Esophagus squamous epithelium (tissue), 5 donors: ENCODE data around the gene STAM. TPM values are rescaled to one million over a fixed set of nuclear protein-coding genes. Genes with fewer than 3 reads are reported as not detected.

Experiments used
- DNase-seq: peaks from one replicate; lab custom pipeline; 2025; lab: John Stamatoyannopoulos, UW
- H3K27ac ChIP-seq, 4 donors: fragments of 200-600 bp; sonication (generic); one replicate each; pipeline ENCODE4 v1.5.1; 2016 to 2019; ENCODE audit warnings: mild to moderate bottlenecking in 1 of 4
- H3K27me3 ChIP-seq, 4 donors: fragments of 200-600 bp; sonication (generic); 1 replicate in 3 of 4; 2 replicates in 1 of 4; pipeline versions ENCODE4 v1.5.1 to v1.6.0; 2017 to 2021; ENCODE audit warnings: antibody characterized with exemption in 1 of 4
- H3K36me3 ChIP-seq, 3 donors: fragments of 200-600 bp; sonication (generic); one replicate each; pipeline ENCODE4 v1.5.1; 2016 to 2019
- H3K4me1 ChIP-seq, 3 donors: fragments of 200-600 bp; sonication (generic); one replicate each; pipeline ENCODE4 v1.5.1; 2017 to 2019
- H3K4me3 ChIP-seq, 4 donors: fragments of 200-600 bp; sonication (generic); 1 replicate in 3 of 4; 2 replicates in 1 of 4; pipeline ENCODE4 v1.5.1; 2016 to 2019; ENCODE audit warnings: mild to moderate bottlenecking in 2 of 4, moderate library complexity in 1 of 4
- H3K9me3 ChIP-seq, 3 donors: fragments of 200-600 bp; sonication (generic); one replicate each; pipeline ENCODE4 v1.5.1; 2016 to 2019
- CTCF ChIP-seq, 6 experiments: fragments of 450-650 bp in 4 of 6; fragments of 200-600 bp in 2 of 6; sonication (generic) in 2 of 6; IDR thresholded peaks; one replicate each; pipeline ENCODE4 v1.5.1; 2016 to 2019; ENCODE audit warnings: antibody characterized with exemption in 6 of 6, mild to moderate bottlenecking in 4 of 6, moderate library complexity in 4 of 6
- POLR2A ChIP-seq, 4 donors: fragments of 450-650 bp; IDR thresholded peaks; one replicate each; pipeline ENCODE4 v1.6.1; 2017; ENCODE audit warnings: antibody characterized with exemption in 4 of 4, mild to moderate bottlenecking in 4 of 4, moderate library complexity in 3 of 4
- WGBS, 2 donors: methylation state at CpG; one replicate each; pipeline ENCODE4 v1.1.5; 2018; 5-methylcytosine and 5-hydroxymethylcytosine counted together
- intact Hi-C: fragments of 100-400 bp; cut with DNase I; formaldehyde crosslinking; loops from one replicate; pipeline ENCODE4 v1.15.0; 2022
- total RNA-seq, 4 donors: library from RNA; depleted of rRNA; stranded (reverse); fragments of >200 nt; gene quantifications; one replicate each; pipeline ENCODE4 v1.1.0, GENCODE V29; 2016
- donor health status: DM: yes; HTN: yes; CAD: no.

STAM gene
- total RNA-seq, 4 donors from 2014 or later: 19.9 to 28.6 (median 22.7) TPM

- H3K9me3 ChIP-seq: no peaks in the 10 kb centered on the region
- H3K4me1 ChIP-seq: peaks cover 0 to 7% (median 0%) of the 10 kb centered on the region in 3 donors
- no peak overlapping the region for H3K27ac ChIP-seq
- TF ChIP-seq CTCF (IDR thresholded peaks at IDR 0.05) (peak; percentile 31 to 68 (median 47)), POLR2A (IDR thresholded peaks at IDR 0.05) (no peak)
- no peaks in the 10 kb centered on the region for H3K36me3 ChIP-seq
- DNase-seq: no peak
- no peak overlapping the region for H3K4me3 ChIP-seq
- no peaks in the 10 kb centered on the region for H3K27me3 ChIP-seq
- 40 to 46% methylated on average over 11 to 12 of the region's 12 CpGs for WGBS, 2 donors
- intact Hi-C loops: no loop called here
Measured at GRCh38 chr10:17737027-17737965, 93.3 kb downstream of the STAM start.

- no peak for DNase-seq
- WGBS, 2 donors: 82 to 88% methylated on average over 1 of the region's 1 CpG
- no peaks in the 10 kb centered on the region for H3K9me3 ChIP-seq
- TF ChIP-seq CTCF (IDR thresholded peaks at IDR 0.05) (no peak), POLR2A (IDR thresholded peaks at IDR 0.05) (no peak)
- H3K27me3 ChIP-seq: no peaks in the 10 kb centered on the region
- intact Hi-C loops: no loop called here
- H3K4me3 ChIP-seq: no peak overlapping the region
- H3K4me1 ChIP-seq: peaks cover 0 to 15% (median 0%) of the 10 kb centered on the region in 3 donors
- no peak overlapping the region for H3K27ac ChIP-seq
- H3K36me3 ChIP-seq: no peaks in the 10 kb centered on the region
Measured at GRCh38 chr10:17740668-17741067, 96.7 kb downstream of the STAM start.

- no peak overlapping the region for H3K4me3 ChIP-seq
Measured at GRCh38 chr10:17742918-17743317, 99.0 kb downstream of the STAM start.

GRCh38 chr10:17743437-17743836, 99.5 kb downstream of the STAM start:
- TF ChIP-seq CTCF (IDR thresholded peaks at IDR 0.05): no peak
- TF ChIP-seq POLR2A (IDR thresholded peaks at IDR 0.05): no peak
- H3K27ac ChIP-seq: no peak overlapping the region
- H3K27me3 ChIP-seq: no peaks in the 10 kb centered on the region
- peaks cover 0 to 7% (median 0%) of the 10 kb centered on the region in 3 donors for H3K4me1 ChIP-seq
- no peak overlapping the region for H3K4me3 ChIP-seq
- WGBS, 2 donors: 77 to 98% methylated on average over 3 of the region's 3 CpGs
- intact Hi-C loops: no loop called here
- DNase-seq: no peak
- no peaks in the 10 kb centered on the region for H3K9me3 ChIP-seq
- no peaks in the 10 kb centered on the region for H3K36me3 ChIP-seq

More at GRCh38 chr10:17742918-17743317, 99.0 kb downstream of the STAM start:
- TF ChIP-seq POLR2A (IDR thresholded peaks at IDR 0.05) (no peak), CTCF (IDR thresholded peaks at IDR 0.05) (peak; percentile 59 to 98 (median 84))
- DNase-seq: no peak
- H3K27me3 ChIP-seq: no peaks in the 10 kb centered on the region
- H3K27ac ChIP-seq: no peak overlapping the region
- intact Hi-C loops: no loop called here
- H3K4me1 ChIP-seq: peaks cover 0 to 7% (median 0%) of the 10 kb centered on the region in 3 donors
- no peaks in the 10 kb centered on the region for H3K36me3 ChIP-seq
- no peaks in the 10 kb centered on the region for H3K9me3 ChIP-seq
- 17% methylated on average over 14 of the region's 14 CpGs for WGBS, 2 donors

GRCh38 chr10:17744341-17744861, 100.5 kb downstream of the STAM start:
- intact Hi-C loops: no loop called here
- TF ChIP-seq POLR2A (IDR thresholded peaks at IDR 0.05) (no peak), CTCF (IDR thresholded peaks at IDR 0.05) (no peak)
- peaks cover 0 to 7% (median 0%) of the 10 kb centered on the region in 3 donors for H3K4me1 ChIP-seq
- no peak overlapping the region for H3K4me3 ChIP-seq
- DNase-seq: no peak
- 61 to 65% methylated on average over 6 of the region's 6 CpGs for WGBS, 2 donors
- H3K36me3 ChIP-seq: no peaks in the 10 kb centered on the region
- no peaks in the 10 kb centered on the region for H3K27me3 ChIP-seq
- H3K9me3 ChIP-seq: no peaks in the 10 kb centered on the region
- peak overlapping the region in 2 of 4 donors; percentile 19 to 26 for H3K27ac ChIP-seq
